Ishikawa (cell line): ENCODE data around the gene KPNA6.

Experiments used
- CEBPB ChIP-seq: IDR thresholded peaks from 2 replicates; pipeline ENCODE4 v1.6.1; 2012
- CREB1 ChIP-seq: IDR thresholded peaks from 2 replicates; pipeline ENCODE4 v1.6.1; 2012; ENCODE audit warnings: low read depth
- EGR1 ChIP-seq: IDR thresholded peaks from 2 replicates; pipeline ENCODE4 v1.6.1; 2012
- EP300 ChIP-seq: IDR thresholded peaks from 2 replicates; pipeline ENCODE4 v1.6.1; 2012; ENCODE audit warnings: borderline replicate concordance
- FOXM1 ChIP-seq: IDR thresholded peaks from 2 replicates; pipeline ENCODE4 v1.6.1; 2012; ENCODE audit warnings: low read depth, borderline replicate concordance
- MAX ChIP-seq: IDR thresholded peaks from 2 replicates; pipeline ENCODE4 v1.6.1; 2012
- NFIC ChIP-seq: IDR thresholded peaks from 2 replicates; pipeline ENCODE4 v1.6.1; 2012
- RAD21 ChIP-seq: IDR thresholded peaks from 2 replicates; pipeline ENCODE4 v1.6.1; 2012; ENCODE audit warnings: low read depth
- REST ChIP-seq: IDR thresholded peaks from 2 replicates; pipeline ENCODE4 v1.6.1; 2012; ENCODE audit warnings: low read depth, mild to moderate bottlenecking
- TAF1 ChIP-seq: IDR thresholded peaks from 2 replicates; pipeline ENCODE4 v1.6.1; 2012; ENCODE audit warnings: low read depth, mild to moderate bottlenecking
- TCF12 ChIP-seq: IDR thresholded peaks from 2 replicates; pipeline ENCODE4 v1.6.1; 2012; ENCODE audit warnings: low read depth
- TEAD4 ChIP-seq: IDR thresholded peaks from 2 replicates; pipeline ENCODE4 v1.6.1; 2012
- USF1 ChIP-seq: IDR thresholded peaks from 2 replicates; pipeline ENCODE4 v1.6.1; 2012
- YY1 ChIP-seq: IDR thresholded peaks from 2 replicates; pipeline ENCODE4 v1.6.1; 2012; ENCODE audit warnings: low read depth
- ZBTB7A ChIP-seq: IDR thresholded peaks from 2 replicates; pipeline ENCODE4 v1.6.1; 2012; ENCODE audit warnings: low read depth

KPNA6 gene

GRCh38 chr1:32192220-32192948 lies 84.5 kb downstream of the KPNA6 start:
- TF ChIP-seq YY1 (no peak), MAX (no peak), USF1 (no peak), EGR1 (no peak), CEBPB (no peak), REST (no peak), CREB1 (no peak), NFIC (no peak), RAD21 (no peak), FOXM1 (no peak), TEAD4 (no peak), TAF1 (no peak), TCF12 (no peak), ZBTB7A (no peak), EP300 (no peak)

- no peak for TF ChIP-seq TEAD4
- TF ChIP-seq CREB1: no peak
- no peak for TF ChIP-seq FOXM1
- no peak for TF ChIP-seq USF1
- no peak for TF ChIP-seq REST
- no peak for TF ChIP-seq EP300
- no peak for TF ChIP-seq EGR1
- no peak for TF ChIP-seq YY1
- no peak for TF ChIP-seq TAF1
- no peak for TF ChIP-seq MAX
- TF ChIP-seq TCF12: no peak
- TF ChIP-seq RAD21: no peak
- TF ChIP-seq NFIC: no peak
- no peak for TF ChIP-seq ZBTB7A
- TF ChIP-seq CEBPB: no peak
Observed at GRCh38 chr1:32194984-32195383, 87.1 kb downstream of the KPNA6 start.

- TF ChIP-seq CREB1: no peak
- TF ChIP-seq CEBPB: no peak
- TF ChIP-seq EGR1: no peak
- no peak for TF ChIP-seq ZBTB7A
- TF ChIP-seq EP300: no peak
- no peak for TF ChIP-seq TEAD4
- no peak for TF ChIP-seq FOXM1
- no peak for TF ChIP-seq NFIC
- TF ChIP-seq REST: no peak
- TF ChIP-seq RAD21: no peak
Observed at GRCh38 chr1:32195531-32195930, 87.7 kb downstream of the KPNA6 start.

- no peak for TF ChIP-seq TEAD4
- no peak for TF ChIP-seq ZBTB7A
- no peak for TF ChIP-seq CREB1
- TF ChIP-seq TCF12: no peak
Observed at GRCh38 chr1:32195972-32196823, 88.3 kb downstream of the KPNA6 start.
